Skeletal muscle tissue (tissue), 4 donors: ENCODE measurements around the gene CUL1. TPM values are rescaled to one million over a fixed set of nuclear protein-coding genes. Genes with fewer than 3 reads are reported as not detected.

Experiments
- H3K27ac ChIP-seq: one replicate; pipeline ENCODE4 v1.7.0; 2013; ENCODE audit warnings: mild to moderate bottlenecking, low read depth, low read length, inconsistent platforms
- H3K27me3 ChIP-seq, 3 donors: one replicate each; pipeline ENCODE4 v1.7.0; 2013; ENCODE audit warnings: low read length in 3 of 3; ENCODE audit not compliant: control insufficient read depth in 3 of 3, insufficient read depth in 3 of 3
- H3K36me3 ChIP-seq, 3 donors: one replicate each; pipeline ENCODE4 v1.7.0; 2013; ENCODE audit warnings: low read length in 3 of 3; ENCODE audit not compliant: control insufficient read depth in 3 of 3, insufficient read depth in 3 of 3
- H3K4me1 ChIP-seq, 3 donors: one replicate each; pipeline ENCODE4 v1.7.0; 2013; ENCODE audit warnings: low read length in 3 of 3, mild to moderate bottlenecking in 3 of 3; ENCODE audit not compliant: control insufficient read depth in 3 of 3, insufficient read depth in 3 of 3
- H3K4me3 ChIP-seq, 3 donors: one replicate each; pipeline ENCODE4 v1.7.0; 2013; ENCODE audit warnings: low read length in 3 of 3
- H3K9ac ChIP-seq, 3 donors: one replicate each; pipeline ENCODE4 v1.7.0; 2013; ENCODE audit warnings: low read length in 3 of 3, mild to moderate bottlenecking in 3 of 3, moderate library complexity in 2 of 3, low read depth in 1 of 3
- H3K9me3 ChIP-seq, 3 donors: one replicate each; pipeline ENCODE4 v1.7.0; 2013; ENCODE audit warnings: low read length in 3 of 3; ENCODE audit not compliant: control insufficient read depth in 3 of 3
- total RNA-seq: library from RNA; depleted of rRNA; stranded (reverse); fragments of >200 nt; gene quantifications from one replicate; pipeline ENCODE4 v1.2.3, GENCODE V29; 2014
- donor health status: Osteomylitis.

The CUL1 gene
- total RNA-seq, 1 donor from 2014 or later, result 33.9 TPM

DNA sequence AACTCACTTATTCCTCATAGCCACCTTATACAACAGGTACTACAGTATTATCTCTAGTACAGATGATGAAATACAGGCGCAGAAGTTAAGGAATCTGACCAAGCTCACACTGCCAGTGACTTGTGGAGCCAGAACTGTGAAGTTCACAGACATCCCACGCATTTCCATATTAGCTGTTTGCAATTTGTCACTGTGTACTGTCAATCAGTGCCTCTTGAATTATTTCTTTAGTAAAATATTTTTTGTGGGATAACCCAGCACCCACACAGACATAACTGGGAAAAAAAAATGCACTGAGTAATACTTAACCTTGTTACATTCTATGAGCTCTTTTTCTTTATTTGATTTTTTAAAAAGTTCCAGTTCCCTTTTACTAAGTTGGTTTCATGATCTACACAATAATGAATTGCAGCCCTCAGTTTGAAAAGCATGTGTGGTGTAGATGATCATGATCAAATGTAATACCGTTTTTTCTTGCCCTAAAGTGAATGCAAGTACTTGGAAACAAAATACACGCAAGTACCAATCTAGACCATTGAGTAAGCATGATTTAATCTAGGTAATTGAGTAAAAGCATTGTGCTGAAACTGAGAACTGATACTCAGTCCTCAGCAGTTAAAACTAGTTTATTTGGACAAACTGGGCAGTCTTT is 14.1 kb downstream of the CUL1 start:
- no peak overlapping the region for H3K9ac ChIP-seq
- peaks cover 0 to 3% (median 0%) of the 10 kb centered on the region in 3 donors for H3K36me3 ChIP-seq
- H3K4me1 ChIP-seq, result peaks cover 29 to 41% (median 39%) of the 10 kb centered on the region in 3 donors
- no peak overlapping the region for H3K27ac ChIP-seq
- no peaks in the 10 kb centered on the region for H3K9me3 ChIP-seq
- H3K27me3 ChIP-seq, result no peaks in the 10 kb centered on the region
- no peak overlapping the region for H3K4me3 ChIP-seq

DNA sequence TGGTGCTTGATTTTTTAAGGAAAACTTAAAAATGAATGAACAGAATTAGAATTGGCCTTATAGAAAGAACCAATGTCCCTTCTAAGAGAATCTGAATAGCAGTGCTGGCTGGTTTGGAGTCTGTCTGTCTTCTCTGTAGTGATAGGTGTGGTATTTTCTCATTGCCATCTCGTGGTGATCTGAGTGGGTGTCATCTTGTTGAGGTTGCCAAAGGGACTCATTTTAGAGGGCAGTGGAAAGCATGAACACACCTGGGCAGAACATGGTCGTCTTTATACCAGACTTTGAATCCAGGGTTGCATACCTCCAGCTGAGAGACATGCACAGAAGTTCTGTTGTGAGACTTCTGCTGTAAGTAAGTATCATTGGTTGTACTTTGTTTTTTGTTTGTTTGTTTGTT is 15.8 kb downstream of the CUL1 start:
- Histone ChIP-seq H3K4me1 (peaks cover 27 to 34% (median 31%) of the 10 kb centered on the region in 3 donors), H3K36me3 (peaks cover 0 to 3% (median 0%) of the 10 kb centered on the region in 3 donors)

DNA sequence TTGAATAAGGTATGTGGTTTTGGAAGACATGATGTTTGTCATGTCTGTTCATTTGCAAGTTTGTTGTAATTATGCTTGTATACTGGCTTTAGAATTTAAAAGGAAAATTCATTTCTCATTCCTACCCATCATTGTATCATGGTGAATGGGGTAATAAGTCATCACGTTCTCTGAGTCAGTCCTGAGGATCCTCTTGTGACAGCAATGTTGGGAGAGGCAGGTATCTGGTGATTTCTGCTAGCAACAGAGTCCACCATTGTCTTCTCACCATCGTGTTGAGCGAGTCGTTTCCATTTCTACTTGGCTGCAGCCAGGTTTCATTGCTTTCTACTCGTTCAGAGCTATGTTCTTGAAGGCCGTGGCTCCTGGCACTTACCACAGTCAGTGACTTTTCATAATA is 16.3 kb downstream of the CUL1 start:
- Histone ChIP-seq H3K9me3 (no peaks in the 10 kb centered on the region), H3K27me3 (no peaks in the 10 kb centered on the region), H3K9ac (no peak overlapping the region), H3K36me3 (peaks cover 0 to 3% (median 0%) of the 10 kb centered on the region in 3 donors), H3K4me1 (peaks cover 32 to 40% (median 36%) of the 10 kb centered on the region in 3 donors), H3K27ac (no peak overlapping the region), H3K4me3 (no peak overlapping the region)

More for the DNA sequence above, 15.8 kb downstream of the CUL1 start:
- Histone ChIP-seq H3K9me3 (no peaks in the 10 kb centered on the region), H3K4me3 (no peak overlapping the region), H3K9ac (no peak overlapping the region), H3K27me3 (no peaks in the 10 kb centered on the region), H3K27ac (no peak overlapping the region)

DNA sequence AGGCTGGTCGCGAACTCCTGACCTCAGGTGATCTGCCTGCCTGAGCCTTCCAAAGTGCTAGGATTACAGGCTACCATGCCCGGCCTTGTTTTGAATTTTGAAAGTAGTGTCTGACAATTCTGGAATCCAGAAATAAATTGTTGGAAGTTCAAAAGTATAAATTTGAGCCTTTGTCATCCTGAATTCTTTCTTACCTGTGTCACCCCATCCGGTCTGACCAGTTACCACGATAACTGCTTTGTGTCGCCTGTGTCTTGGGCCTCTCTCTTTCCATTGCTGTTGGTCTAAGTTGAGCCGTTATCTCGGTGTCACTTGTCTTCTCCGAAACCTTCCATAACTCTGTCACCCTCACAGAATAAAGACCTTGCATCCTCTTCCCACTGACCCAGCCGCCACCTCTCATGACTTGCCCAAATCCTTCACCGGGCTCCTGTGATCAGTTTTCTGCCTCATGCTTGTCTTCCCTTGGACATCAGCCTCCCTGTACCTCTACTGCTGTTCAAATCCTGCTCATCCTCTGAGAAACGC is 18.6 kb downstream of the CUL1 start:
- Histone ChIP-seq H3K36me3 (peaks cover 0 to 3% (median 0%) of the 10 kb centered on the region in 3 donors), H3K27me3 (no peaks in the 10 kb centered on the region), H3K4me3 (no peak overlapping the region), H3K4me1 (peaks cover 41 to 51% (median 43%) of the 10 kb centered on the region in 3 donors), H3K27ac (peak overlapping the region; percentile 23), H3K9me3 (no peaks in the 10 kb centered on the region), H3K9ac (peak overlapping the region in 1 of 3 donors; percentile 15)

DNA sequence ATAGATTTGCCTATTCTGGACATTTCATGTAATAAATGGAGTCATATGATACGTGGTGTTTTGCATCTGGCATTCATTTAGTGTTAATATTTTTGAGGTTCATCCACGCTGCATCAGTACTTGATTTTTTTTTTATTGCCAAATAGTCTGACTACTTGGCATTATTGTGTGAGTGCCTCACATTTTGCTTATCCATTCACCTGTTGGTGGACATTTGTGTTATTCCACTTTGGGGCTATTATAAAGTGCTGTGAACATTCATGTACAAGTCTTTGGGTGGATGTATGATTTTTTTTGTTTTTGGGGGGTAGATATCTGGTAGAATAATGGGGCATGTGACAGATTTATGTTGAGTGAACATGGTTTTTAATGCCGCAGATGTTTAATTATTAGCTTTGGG is 19.7 kb downstream of the CUL1 start:
- no peak overlapping the region for H3K4me3 ChIP-seq
- no peak overlapping the region for H3K9ac ChIP-seq
- no peaks in the 10 kb centered on the region for H3K9me3 ChIP-seq
- no peak overlapping the region for H3K27ac ChIP-seq
- H3K27me3 ChIP-seq, result no peaks in the 10 kb centered on the region
- peaks cover 43 to 60% (median 47%) of the 10 kb centered on the region in 3 donors for H3K4me1 ChIP-seq
- peaks cover 0 to 3% (median 0%) of the 10 kb centered on the region in 3 donors for H3K36me3 ChIP-seq

DNA sequence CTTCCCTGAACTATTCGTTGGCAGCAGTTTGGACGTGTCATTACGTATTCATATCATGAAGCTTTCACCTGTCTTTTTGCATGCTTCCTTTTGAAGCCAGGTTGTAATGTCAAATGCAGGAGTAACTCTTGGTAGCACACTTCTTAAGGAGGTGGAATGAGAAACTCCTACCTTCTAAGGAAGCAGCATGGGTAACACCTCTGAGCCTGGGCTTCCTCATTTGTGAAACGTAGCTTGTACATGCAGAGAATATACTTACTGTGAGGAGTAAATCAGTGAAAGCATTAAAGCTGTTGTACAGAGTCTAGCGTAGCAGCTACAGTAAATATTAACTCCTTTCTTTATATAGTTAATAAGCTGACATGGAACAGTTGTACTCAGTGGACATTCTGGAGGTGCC is 21.1 kb downstream of the CUL1 start:
- Histone ChIP-seq H3K9me3 (no peaks in the 10 kb centered on the region), H3K36me3 (peaks cover 0 to 3% (median 0%) of the 10 kb centered on the region in 3 donors), H3K4me1 (peaks cover 43 to 61% (median 46%) of the 10 kb centered on the region in 3 donors), H3K27me3 (no peaks in the 10 kb centered on the region), H3K27ac (no peak overlapping the region), H3K9ac (no peak overlapping the region), H3K4me3 (no peak overlapping the region)

DNA sequence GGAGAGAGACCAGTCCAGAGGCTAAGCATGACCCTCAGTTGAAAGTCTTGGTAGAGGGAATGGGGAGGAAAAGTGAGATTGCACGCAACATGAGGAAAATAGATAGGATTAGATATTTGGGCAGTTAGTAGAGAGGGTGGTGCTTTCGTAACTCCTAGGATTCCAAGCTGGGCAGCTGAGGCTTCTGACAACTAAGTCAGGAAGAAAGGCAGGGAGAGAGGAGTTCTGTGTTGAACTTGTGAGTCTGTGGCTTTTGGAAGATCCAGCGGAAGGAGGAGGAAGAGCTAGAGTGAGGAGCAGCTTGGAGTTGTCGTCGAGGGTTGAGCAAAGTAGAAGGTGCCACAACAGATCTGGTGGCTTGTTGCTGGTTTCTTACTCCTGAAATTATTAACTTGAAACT is 21.8 kb downstream of the CUL1 start:
- Histone ChIP-seq H3K27ac (no peak overlapping the region), H3K9ac (no peak overlapping the region), H3K4me1 (peaks cover 40 to 59% (median 46%) of the 10 kb centered on the region in 3 donors), H3K4me3 (no peak overlapping the region), H3K27me3 (no peaks in the 10 kb centered on the region), H3K36me3 (no peaks in the 10 kb centered on the region), H3K9me3 (no peaks in the 10 kb centered on the region)

DNA sequence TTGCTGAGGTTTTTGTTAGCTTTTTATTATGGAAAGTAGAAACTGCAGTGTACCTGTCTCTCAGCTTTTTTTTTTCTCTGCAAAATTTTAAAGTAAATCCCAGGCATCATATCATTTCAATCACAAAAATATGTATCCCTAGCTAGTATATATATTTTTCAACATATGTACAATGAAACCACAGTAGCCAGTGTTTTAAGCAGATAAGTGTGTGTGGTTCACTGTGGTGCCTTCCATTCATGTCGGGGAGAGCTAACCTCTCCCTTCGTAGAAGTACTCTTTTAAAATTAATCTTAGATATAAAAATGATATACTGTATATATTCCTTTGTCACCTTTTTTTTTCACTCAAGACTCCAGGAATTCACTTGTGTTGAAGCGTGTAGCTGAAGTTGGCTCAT is 22.7 kb downstream of the CUL1 start:
- no peak overlapping the region for H3K9ac ChIP-seq
- H3K4me3 ChIP-seq, result no peak overlapping the region
- H3K36me3 ChIP-seq, result no peaks in the 10 kb centered on the region
- H3K27ac ChIP-seq, result no peak overlapping the region
- peaks cover 44 to 62% (median 46%) of the 10 kb centered on the region in 3 donors for H3K4me1 ChIP-seq
- no peaks in the 10 kb centered on the region for H3K27me3 ChIP-seq
- no peaks in the 10 kb centered on the region for H3K9me3 ChIP-seq

DNA sequence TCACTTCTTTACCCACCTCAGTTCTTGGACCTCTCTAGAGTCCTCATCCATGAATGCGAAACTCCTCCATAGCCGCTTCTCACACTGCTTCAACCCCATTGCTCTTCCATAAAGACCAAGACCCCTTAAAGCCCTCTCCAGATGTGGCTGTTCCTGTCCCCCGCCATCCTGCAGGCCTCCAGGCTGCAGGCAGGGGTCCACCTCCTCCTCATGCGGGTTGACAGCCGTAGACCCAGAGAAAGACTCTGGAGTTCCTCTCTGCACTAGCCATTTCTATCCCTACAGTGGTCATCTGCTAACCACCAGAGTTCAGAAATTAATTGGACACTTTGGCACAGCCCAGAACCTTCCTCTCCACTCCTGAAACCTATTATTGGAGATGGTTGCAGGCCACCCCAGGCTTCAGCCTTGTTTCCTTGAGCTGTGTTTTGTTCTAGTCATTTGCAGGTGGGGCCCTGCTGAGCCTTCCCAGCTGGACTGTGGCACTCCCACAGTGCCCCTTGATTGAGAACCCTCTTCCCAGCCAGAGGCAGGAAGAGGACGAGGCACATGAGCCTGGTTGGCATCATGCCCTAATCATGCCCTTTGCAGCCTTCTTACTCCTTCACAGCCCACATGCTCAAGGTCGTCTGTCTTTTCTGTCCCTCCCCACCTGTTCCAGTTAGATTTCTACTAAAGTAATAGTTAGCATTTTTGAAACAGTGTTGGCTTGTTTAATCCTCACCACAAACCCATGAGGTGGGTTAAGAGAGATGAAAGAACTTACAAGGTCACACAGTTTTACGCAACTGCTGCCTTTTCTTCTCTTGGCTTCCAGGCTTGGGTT is 23.9 kb downstream of the CUL1 start:
- H3K27ac ChIP-seq, result no peak overlapping the region
- H3K4me1 ChIP-seq, result peaks cover 37 to 53% (median 38%) of the 10 kb centered on the region in 3 donors

DNA sequence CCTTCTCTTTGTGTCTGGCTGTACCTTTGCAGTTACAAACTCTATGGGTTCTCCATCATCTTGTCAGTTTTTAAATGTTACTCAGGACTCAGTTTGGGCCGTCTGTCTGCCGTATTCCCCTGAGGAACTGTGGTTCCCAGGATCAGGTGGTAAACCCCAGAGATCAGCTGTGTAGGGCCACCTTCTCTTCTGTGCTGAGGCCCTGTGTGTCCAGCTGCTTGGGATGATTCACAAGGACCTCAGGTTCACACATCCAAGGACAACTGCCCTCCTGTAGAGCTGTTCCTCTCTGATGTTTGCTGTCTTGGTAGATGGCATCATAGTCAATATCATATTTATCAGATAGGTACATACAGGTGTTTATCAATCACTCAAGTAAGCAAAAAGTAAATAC is 24.5 kb downstream of the CUL1 start:
- H3K4me1 ChIP-seq, result peaks cover 34 to 53% (median 40%) of the 10 kb centered on the region in 3 donors

More for the DNA sequence above, 23.9 kb downstream of the CUL1 start:
- no peak overlapping the region for H3K4me3 ChIP-seq
- no peaks in the 10 kb centered on the region for H3K36me3 ChIP-seq
- no peaks in the 10 kb centered on the region for H3K9me3 ChIP-seq
- H3K27me3 ChIP-seq, result no peaks in the 10 kb centered on the region
- H3K9ac ChIP-seq, result no peak overlapping the region

More for the DNA sequence above, 24.5 kb downstream of the CUL1 start:
- Histone ChIP-seq H3K9ac (no peak overlapping the region), H3K9me3 (no peaks in the 10 kb centered on the region), H3K36me3 (no peaks in the 10 kb centered on the region), H3K4me3 (no peak overlapping the region), H3K27me3 (no peaks in the 10 kb centered on the region), H3K27ac (no peak overlapping the region)
